GM21825 (cell line): ENCODE results near the gene TMPRSS13.

Experiments used
- ATAC-seq: cut with Tn5 transposase; IDR thresholded peaks from one replicate; pipeline ENCODE4 v1.9.1; 2021; ENCODE audit warnings: mild to moderate bottlenecking, moderate library complexity; ENCODE audit not compliant: unreplicated experiment

TMPRSS13 gene

GRCh38 chr11:117914398-117914761 lies 14.8 kb downstream of the TMPRSS13 start:
- no peak for ATAC-seq

- ATAC-seq = no peak
Measured at GRCh38 chr11:117913736-117914397, 15.3 kb downstream of the TMPRSS13 start.

- no peak for ATAC-seq
Measured at GRCh38 chr11:117912497-117912896, 16.7 kb downstream of the TMPRSS13 start.

- no peak for ATAC-seq
Measured at GRCh38 chr11:117911694-117912093, 17.5 kb downstream of the TMPRSS13 start.

GRCh38 chr11:117910941-117911655 lies 18.1 kb downstream of the TMPRSS13 start:
- no peak for ATAC-seq

GRCh38 chr11:117910525-117910924 lies 18.7 kb downstream of the TMPRSS13 start:
- ATAC-seq = no peak

- no peak for ATAC-seq
Measured at GRCh38 chr11:117909611-117910382, 19.4 kb downstream of the TMPRSS13 start.

- no peak for ATAC-seq
Measured at GRCh38 chr11:117908959-117909610, 20.1 kb downstream of the TMPRSS13 start.

- ATAC-seq = no peak
Measured at GRCh38 chr11:117908109-117908895, 20.9 kb downstream of the TMPRSS13 start.

- peak; percentile 57 for ATAC-seq
Measured at GRCh38 chr11:117907276-117908108, 21.7 kb downstream of the TMPRSS13 start.

GRCh38 chr11:117906710-117907109 lies 22.5 kb downstream of the TMPRSS13 start:
- ATAC-seq = no peak

- ATAC-seq = no peak
Measured at GRCh38 chr11:117906126-117906525, 23.1 kb downstream of the TMPRSS13 start.

- ATAC-seq = no peak
Measured at GRCh38 chr11:117905524-117905923, 23.7 kb downstream of the TMPRSS13 start.

GRCh38 chr11:117903505-117904382 lies 25.5 kb downstream of the TMPRSS13 start:
- no peak for ATAC-seq

GRCh38 chr11:117902001-117902845 lies 27.0 kb downstream of the TMPRSS13 start:
- no peak for ATAC-seq

- ATAC-seq = no peak
Measured at GRCh38 chr11:117901601-117902000, 27.6 kb downstream of the TMPRSS13 start.

- no peak for ATAC-seq
Measured at GRCh38 chr11:117900720-117901440, 28.3 kb downstream of the TMPRSS13 start.
